HG03571 (cell line): ENCODE data around the gene ZNF20.

Experiments used
- ATAC-seq: cut with Tn5 transposase; IDR thresholded peaks from one replicate; pipeline ENCODE4 v1.9.1; 2021; ENCODE audit not compliant: unreplicated experiment

ZNF20 gene

DNA sequence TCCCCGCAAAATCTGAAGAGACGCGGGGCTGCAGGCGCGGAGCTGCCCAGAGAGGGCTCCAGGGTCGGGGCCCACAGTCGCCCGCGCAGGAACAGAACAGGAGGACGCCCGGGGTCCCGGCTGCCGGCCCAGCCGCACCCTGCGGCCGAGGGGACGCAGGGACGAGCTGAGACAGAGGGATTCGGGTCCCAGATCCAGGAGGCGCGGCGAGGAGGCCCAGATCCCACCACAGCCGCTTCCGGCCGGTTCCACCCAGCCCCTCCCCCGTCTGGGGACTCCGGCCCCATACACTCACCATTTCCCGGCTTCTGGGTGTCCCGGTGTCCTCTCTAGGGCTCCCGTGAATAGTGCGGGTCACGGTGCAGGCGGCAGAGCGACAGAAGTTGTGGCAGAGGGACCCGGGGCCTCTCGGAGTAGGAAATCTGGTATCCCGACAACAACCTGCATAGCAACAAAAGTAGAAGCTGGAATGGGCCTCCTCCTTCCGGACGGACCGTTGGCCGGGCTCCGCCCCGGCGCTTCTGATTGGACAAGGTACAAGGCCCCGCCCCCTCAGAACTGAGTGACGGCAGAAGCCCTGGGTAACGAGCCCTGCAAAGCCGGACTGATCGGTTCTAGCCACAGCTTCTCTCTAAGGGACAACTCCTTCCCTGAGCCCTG lies at the start of gene ZNF20:
ZNF20 (minus strand) TSS at position 466 of the 660 bp plus-strand sequence; CDS start at position 298, 168 bp downstream.
- peak; percentile 84 for ATAC-seq

DNA sequence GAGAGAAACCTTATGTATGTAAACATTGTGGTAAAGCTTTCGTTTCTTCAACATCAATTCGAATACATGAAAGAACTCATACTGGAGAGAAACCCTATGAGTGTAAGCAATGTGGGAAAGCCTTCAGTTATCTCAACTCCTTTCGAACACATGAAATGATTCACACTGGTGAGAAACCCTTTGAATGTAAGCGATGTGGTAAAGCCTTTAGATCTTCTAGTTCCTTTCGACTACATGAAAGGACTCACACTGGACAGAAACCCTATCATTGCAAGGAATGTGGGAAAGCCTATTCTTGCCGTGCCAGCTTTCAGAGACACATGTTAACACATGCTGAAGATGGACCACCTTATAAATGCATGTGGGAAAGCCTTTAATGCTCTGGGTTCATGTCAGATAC lies 47.5 kb upstream of the ZNF20 start:
- no peak for ATAC-seq

DNA sequence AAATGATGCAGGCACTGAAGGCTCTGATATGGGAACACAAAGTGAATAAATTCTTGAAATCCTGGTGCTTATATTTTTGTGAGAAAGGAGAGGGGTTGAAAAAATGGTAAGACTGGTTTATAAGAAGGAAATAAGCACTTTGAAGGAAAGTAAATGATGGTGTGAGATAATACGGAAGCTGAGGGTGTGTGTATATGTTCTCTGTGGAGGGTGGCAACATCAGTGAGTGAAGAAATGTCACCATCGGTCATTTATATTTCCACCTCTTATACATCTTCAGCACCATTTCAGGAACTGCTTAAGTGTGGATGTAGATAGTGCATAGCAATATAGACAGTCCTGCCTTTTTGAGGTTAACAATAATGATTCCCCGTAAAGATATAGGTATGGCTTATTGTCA lies 40.2 kb upstream of the ZNF20 start:
- no peak for ATAC-seq

DNA sequence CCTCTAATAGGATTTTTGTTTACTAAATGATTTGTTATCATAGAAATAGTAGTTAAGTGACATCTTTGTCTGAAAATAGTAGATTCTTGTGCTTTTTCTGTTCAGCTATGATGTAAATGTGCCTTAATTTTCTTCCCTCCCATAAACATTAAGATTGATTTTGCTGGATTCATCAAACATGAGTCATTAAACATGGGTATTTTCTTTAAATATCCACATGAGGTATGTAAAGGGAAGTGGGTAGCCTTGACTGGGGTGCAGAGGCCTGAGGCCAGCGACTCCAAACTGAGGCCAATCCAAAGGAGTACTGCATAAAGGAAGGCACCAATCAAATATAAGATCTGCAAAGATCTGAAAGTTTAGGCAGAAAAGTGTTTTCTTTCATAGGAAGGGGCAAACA lies 26.5 kb upstream of the ZNF20 start:
- ATAC-seq: no peak

DNA sequence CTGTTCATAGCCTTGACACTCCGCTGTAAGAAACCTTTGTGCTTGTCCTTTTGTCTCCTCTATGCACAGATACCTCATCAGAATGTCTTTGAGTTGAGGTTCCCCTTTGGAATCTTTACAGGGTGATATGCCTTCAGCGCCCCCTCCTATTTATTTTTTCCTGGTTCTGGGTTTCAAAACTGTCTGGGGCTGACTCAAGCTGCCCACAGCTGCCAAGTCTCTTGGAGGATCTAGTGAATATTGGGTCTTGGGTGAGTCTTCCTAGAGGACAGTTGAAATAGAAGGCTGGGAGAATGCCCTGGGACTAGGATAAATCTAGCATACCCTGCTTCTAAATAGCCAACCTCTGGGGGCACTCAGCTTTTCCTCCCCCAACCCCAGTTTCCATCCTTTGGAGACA lies 23.7 kb upstream of the ZNF20 start:
- ATAC-seq: no peak

DNA sequence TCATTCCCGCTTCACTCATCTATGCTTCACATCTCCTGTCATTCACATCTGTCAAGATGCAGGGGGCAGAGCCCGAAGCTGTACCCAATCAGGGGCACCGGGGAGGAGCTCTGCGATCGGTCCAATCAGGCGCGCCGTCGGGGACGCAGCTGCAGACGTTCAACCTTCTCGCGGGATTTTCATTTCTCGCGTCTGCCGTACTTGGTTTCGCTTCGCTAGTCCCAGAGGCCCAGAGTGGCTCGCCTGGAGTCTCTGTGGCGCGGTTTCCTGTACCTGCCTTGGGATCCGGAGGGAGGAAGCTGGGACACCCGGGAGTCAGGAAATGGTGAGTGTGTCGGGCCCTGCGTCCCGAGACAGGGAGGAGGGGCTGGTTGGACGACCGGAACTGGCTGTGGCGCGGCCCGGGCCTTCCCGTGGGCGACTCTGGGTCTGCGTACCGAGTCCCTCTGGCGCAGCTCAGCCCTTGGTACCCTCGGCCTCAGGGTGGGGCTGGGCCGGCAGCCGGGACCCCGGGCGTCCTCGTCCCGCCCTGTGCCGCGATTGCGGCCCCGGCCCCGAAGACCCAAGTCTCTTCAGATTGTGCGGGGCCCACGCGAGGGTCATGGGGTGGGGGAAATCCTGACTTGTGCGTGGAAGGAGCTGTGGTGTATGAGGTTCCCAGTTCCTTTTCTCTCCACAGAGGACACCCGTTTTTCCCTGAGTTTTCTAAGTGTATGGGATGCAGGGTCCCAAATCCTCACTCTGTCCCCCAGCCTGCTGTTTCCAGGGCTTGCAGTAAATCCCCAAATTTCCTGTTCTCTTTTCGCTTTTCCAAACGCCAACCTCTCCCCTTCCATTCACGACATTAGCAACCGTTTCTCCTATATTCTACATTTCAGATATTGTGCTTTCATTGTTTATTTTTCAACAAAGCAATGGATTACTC lies 23.0 kb upstream of the ZNF20 start, which contains the start of gene ZNF136:
ZNF136 (plus strand) TSS at position 215 of the 925 bp plus-strand sequence; CDS start at position 323, 108 bp downstream.
- ATAC-seq: peak; percentile 73

DNA sequence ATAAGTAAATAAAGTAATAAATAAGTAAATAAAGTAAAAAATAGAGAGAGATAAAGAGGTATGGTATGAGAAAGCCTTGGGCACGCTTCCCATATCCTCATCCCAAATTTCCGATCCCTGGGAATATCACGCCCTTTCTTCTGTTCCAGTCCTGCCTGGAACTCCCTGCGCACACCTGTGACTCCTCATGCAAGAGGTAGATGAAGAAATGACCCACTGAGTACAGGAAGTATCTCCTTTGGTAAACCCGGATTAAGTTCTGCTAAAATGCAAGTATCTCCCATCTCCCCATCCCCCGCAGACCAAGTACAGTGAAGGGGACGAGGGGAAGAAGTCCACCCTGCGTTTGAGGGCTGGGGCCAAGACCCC lies 22.3 kb upstream of the ZNF20 start:
- ATAC-seq: peak; percentile 18

DNA sequence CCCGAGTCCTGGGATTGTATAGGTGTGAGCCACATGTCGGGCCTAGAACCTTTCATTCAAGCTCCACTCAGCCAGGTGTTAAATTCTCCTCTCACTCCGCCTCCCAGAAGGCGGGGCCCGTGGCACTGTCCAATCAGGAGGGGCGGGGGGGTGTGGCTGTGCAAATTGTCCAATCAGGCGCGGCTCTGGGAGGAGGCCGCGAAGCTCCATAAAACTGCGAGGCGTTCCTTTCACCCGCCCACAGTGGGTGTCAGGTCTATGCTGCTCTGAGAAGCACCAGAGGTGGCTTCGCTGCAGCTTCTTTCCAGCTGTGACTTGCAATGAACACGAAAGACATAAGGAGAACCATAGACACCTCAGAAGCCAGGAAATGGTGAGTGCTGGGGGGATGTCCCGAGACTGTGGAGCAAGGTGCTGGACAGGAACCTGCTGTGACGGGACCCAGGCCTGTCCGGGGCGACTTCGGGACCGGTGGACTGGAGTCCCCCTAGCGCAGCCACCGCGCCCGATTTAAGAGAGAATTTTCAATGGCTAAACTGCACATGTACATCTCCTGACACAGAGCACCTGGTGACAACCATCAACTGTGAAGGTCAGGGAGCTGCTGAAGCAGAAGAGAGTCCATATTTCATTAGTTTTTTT lies 19.7 kb upstream of the ZNF20 start:
- ATAC-seq: no peak

DNA sequence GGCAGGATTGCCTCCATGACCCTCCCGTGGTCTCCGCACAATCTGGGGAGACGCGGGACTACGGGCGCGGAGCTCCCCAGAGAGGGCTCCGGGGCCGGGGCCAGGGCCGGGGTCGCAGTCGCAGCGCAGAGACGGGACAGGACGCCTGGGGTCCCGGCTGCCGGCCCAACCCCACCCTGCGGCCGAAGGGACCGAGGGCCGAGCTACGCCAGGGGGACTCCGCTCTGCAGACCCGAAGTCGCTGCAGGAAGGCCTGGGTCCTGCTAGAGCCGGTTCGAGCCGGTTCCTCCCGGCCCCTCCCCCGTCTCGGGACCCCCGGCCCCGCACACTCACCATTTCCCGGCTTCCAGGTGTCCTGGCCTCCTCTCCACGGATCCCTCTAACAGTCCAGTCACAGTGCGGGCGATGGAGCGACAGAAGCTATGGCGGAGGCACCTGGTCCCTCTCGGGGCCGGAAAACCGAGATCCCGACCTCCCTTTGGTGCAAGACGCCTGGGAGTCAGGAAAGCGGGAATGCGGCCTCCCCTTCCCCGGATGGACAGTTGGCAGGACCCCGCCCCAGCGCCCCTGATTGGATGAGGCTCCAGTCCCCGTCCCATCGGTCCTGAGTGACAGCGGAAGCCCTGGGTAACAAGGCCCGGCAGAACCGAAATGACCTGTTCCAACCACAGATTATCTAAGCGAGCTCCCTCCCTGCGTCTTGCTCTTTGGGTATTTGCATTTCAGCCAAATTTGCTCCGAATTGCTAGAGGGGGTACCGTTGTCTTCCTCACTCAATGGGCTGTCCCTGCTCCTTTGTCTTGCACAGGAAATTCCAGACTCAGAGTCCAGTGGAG lies 16.3 kb upstream of the ZNF20 start, which contains the start of gene ZNF625:
ZNF625 (minus strand) TSS at position 512 of the 836 bp plus-strand sequence; CDS start at position 336, 176 bp downstream.
- ATAC-seq: no peak

DNA sequence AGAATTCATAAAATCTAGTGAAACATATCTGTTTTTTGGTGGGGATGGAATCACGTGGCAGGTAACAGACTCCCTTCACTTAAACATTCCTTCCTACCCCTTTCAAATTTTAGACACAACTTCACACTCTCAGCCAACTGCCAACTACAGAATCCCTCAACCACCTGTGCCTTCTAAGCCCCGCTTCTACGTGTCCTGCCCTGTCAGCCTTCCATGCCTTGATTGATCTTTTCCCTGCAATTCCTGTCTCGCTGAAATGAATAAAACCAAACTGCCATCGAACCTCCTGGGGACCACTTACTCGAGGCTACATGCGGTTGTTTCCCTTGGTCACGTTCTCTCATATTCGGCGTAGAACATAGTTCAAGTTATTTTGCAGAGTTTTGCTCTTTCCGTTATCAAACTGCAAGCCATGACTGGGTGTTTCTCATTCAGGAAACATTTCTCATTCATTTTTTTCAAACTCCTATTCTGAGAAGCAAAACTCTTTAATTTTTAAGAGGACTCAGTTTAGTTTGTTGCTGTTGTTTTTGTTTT lies 15.2 kb upstream of the ZNF20 start:
- ATAC-seq: no peak

DNA sequence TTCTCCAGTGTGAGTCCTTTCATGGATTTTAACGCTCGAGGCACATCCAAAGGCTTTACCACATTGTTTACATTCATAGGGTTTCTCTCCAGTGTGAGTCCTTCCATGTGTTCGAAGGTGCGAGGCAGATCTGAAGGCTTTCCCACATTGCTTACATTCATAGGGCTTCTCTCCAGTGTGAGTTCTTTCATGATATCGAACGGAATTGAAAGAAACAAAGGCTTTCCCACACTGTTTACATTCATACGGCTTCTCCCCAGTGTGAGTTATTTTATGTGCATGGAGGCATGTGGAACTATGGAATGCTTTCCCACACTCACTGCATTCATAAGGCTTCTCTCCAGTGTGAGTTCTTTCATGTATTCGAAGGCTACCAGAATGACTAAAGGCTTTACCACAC lies 5.2 kb upstream of the ZNF20 start:
- no peak for ATAC-seq

DNA sequence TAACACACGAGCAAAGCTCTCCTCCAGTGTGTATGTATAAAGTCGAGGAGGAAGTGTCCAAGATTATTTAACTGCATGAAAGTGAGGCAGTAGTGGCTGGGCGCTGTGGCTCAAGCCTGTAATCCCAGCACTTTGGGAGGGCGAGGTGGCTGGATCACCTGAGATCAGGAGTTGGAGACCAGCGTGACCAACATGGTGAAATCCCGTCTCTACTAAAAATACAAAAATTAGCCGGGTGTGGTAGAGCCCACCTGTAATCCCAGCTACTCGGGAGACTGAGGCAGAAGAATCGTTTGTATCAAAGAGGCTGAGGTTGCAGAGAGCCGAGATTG lies 1.2 kb upstream of the ZNF20 start:
- no peak for ATAC-seq

DNA sequence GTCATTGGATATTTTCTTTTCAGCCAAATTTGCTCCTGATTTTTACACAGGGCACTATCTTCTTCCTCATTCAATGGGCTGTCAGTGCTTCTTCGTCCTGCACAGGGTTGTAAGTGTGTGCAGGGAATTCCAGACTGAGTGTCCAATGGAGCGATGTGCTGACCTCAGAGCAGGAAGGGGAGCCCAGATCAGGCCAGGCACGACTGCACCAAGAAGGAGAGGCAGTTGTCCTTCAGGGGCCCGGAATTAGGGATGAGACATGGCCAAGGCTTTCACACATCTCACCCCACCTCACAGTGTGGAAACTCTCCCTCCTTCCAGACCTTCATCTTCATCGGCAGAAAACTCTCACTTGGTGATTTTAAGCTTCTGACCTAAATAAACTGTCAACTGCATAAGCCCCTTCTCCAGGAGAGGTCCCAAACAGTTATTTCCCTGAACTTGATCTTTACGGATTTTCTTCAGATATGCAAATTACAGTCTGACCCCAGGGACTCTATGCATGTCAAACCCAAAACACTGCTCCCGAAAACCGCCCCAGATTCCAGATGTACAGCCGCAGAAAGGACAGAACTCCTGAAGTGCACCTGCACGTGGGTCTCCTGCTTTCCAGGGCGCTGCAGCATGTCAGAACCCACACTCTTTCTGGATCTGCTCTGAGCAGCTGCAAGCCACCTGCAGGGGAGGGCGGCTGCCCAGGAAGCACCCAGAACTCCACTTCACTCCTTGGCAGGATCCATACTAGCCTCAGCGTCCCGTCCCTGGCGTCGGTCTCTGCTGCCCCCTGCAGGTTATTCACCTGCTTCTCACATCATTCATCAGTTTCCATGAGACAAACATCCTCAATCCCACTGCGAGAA lies 625 bp upstream of the ZNF20 start:
- ATAC-seq: peak; percentile 20

DNA sequence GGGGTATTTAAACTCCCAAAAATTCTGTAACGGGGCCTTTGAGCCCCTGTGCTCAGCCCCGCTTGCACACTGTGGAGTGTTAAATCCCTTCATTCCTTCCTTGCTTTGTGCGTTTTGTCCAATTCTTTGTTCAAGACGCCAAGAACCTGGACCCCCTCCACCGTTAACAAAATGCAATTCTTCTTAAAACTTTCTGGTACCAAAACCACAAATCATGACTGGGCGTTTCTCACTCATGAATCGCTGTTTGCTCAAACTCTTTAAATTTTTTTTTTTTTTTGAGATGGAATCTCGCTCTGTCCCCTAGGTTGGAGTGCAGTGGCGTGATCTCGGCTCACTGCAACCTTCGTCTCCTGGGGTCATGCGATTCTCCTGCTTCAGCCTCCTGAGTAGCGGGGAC lies 881 bp downstream of the ZNF20 start:
- ATAC-seq: no peak

DNA sequence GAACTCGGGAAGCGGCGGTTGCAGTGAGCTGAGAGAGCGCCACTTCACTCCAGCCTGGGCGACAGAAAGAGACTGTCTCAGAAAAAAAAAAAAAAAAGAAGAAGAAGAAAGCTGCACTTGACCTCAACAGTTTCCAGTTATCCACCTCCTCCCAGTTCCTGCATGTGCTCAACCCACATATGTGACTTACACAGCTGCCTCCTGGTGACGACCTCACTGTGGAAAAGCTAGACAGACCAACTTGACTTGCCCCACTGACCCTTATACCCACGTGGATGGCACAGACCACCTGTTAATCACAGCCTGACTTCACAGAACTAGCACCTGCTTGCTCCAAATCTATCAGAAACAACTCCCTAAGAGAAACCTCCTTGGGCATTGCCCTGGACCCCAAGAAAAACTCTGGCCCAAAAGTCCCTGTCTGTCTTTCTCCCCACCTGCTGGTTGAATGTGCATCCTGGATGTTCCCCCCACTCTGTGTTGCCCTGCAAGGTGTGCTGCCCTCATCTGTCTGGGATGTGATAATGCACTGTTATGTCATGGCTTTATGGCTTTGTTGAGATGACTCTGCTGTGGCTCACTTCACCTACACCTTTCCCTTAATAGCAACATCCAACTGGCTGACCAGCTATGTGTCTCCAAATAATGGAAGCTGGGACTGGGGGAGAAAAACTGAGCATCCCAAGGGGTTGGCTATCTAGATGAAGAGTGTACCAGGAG lies 2.8 kb downstream of the ZNF20 start:
- ATAC-seq: no peak

DNA sequence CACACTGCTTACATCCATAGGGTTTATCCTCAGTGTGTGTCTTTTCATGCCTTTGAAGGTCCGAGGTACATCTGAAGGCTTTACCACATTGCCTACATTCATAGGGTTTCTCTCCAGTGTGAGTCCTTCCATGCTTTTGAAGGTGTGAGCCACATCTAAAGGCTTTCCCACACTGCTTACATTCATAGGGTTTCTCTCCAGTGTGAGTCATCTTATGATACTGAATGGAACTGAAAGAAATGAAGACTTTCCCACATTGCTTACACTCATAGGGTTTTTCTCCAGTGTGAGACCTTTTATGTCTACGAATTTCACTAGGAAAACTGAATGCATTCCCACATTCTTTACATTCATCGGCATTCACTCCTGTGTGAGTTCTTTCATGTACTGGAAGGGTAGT lies 7.1 kb downstream of the ZNF20 start:
- ATAC-seq: no peak

DNA sequence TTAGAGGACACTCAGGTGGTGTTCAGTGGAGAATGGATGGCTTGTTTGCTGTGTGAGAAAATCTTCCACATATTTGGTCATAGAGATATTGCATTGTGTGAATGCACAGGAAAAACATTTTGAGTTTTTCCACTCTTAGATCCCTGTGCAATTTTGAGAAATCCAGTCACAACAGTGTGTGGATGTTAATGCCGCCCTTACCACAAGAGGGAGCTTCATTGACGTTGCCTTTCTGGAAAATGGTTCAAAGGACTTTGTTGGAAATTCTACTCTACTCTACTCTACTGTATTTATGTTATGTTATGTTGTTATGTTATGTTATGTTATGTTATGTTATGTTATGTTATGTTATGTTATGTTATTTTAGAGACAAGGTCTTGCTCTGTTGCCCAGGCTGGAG lies 13.4 kb downstream of the ZNF20 start:
- ATAC-seq: no peak

DNA sequence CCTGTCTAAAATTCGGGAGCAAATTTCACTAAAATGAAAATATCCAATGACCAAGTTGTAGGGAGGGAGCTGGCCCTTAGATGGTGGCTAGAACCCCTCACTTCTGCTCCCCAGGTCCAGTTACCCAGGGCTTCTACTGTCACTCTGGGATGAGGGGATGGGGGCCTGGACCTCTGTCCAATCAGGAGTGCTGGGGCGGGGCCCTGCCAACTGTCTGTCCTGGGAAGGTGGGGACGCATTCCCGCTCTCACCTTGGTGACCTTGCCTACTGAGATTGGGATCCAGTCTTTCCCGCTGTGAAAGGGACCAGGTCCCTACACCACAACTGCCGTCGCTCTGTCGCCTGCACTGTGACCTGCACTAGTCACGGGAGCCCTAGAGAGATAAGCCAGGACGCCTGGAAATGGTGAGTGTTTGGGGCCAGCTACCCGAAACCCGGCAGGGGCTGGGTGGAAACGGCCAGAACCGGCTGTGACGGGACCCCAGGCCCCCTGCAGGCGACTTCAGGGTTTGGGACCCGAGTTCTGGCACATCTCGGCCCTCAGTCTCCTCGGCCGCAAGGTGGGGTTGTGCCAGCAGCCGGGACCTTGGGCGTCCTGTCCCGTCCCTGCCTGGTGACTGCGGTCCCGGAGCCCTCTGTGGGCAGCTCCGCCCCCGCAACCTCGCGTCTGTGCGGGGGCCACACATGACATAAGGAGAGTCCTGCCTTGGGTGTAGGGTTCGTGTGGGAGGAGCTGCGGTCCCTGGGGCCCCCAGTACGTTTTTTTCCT lies 22.8 kb downstream of the ZNF20 start:
- no peak for ATAC-seq
